SK-N-SH (cell line): ENCODE data around the gene ZNF544.

Experiments
- CHD2 ChIP-seq: fragments of 150-350 bp; IDR thresholded peaks from 2 replicates; pipeline ENCODE4 v1.6.1; 2018; ENCODE audit warnings: low read length; ENCODE audit not compliant: partially characterized antibody
- CTCF ChIP-seq: fragments of 200-600 bp; sonication (generic); IDR thresholded peaks from 2 replicates; pipeline ENCODE4 v1.6.1; 2017; ENCODE audit warnings: antibody characterized with exemption, mild to moderate bottlenecking, moderate library complexity
- MAX ChIP-seq: IDR thresholded peaks from 2 replicates; pipeline ENCODE4 v1.4.0; 2012; ENCODE audit warnings: low read depth
- POLR2AphosphoS5 ChIP-seq: IDR thresholded peaks from 2 replicates; pipeline ENCODE4 v1.6.1; 2012; ENCODE audit warnings: low read depth, low read length
- RFX5 ChIP-seq: IDR thresholded peaks from 2 replicates; pipeline ENCODE4 v1.6.1; 2012; ENCODE audit warnings: mild to moderate bottlenecking, improper control_type of control experiment, low read length

GRCh38 chr19:58181902-58182576, 46.7 kb upstream of the ZNF544 start:
- TF ChIP-seq CTCF, result peak; percentile 44
- TF ChIP-seq CHD2, result no peak
- no peak for TF ChIP-seq RFX5
- TF ChIP-seq MAX, result no peak
- no peak for TF ChIP-seq POLR2AphosphoS5
